Breast epithelium (tissue), 3 donors: Measurements from ENCODE around the gene MXRA7.

ENCODE experiments used
- CTCF ChIP-seq, 3 donors: fragments of 450-650 bp; IDR thresholded peaks; one replicate each; pipeline ENCODE4 v1.5.1; 2016 to 2017; ENCODE audit warnings: antibody characterized with exemption in 3 of 3, mild to moderate bottlenecking in 3 of 3, moderate library complexity in 3 of 3
- POLR2A ChIP-seq: fragments of 450-650 bp; IDR thresholded peaks from one replicate; pipeline ENCODE4 v1.6.1; 2016; ENCODE audit warnings: antibody characterized with exemption, mild to moderate bottlenecking, moderate library complexity

DNA sequence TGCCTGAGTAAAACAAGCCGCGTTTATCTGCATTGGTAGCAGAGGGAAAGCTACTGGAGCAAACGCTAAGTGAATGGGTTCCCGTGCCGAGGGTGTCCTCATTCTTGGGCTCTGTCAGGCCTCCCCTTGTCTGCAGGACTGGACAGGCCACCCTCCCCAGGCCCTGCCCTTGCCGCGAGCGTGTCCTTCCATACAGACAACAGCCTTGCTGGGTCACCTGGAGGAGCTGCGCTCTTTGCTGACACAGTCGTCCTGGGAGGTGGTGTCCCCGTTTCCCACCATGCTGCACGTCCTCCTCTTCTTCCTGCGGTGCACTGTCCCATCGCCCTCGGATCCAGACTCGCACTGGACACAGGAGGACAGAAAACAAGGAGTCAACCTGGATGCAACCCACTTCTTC is 7.8 kb upstream of the MXRA7 start:
- no peak for TF ChIP-seq POLR2A
- no peak for TF ChIP-seq CTCF (IDR thresholded peaks at IDR 0.05)
